Activated T-cell treated with anti-CD3 and anti-CD28 coated beads, Interleukin-2, amount 50 U/mL, for 72 hours (primary cell): ENCODE data around the gene CYB5R2. TPM values are rescaled to one million over a fixed set of nuclear protein-coding genes. Genes with fewer than 3 reads are reported as not detected.
"Not testable (repeated sequence)": the region's sequence is repeated elsewhere in the genome, so short reads cannot be mapped to it uniquely, and the experiment has no call there.

Experiments
- ATAC-seq, 2 donors: fragments of 150-1000 bp; cut with Tn5 transposase; replicated peaks in 1 of 2; 2 replicates each; pipeline ENCODE4 v1.10.0; 2021; ENCODE audit warnings: moderate library complexity in 2 of 2, mild to moderate bottlenecking in 1 of 2
- DNase-seq, 2 donors: peaks; one replicate each; pipeline ENCODE4 v3.0.0; 2021 to 2022; ENCODE audit warnings: mixed read lengths in 1 of 2
- H3K27ac Mint-ChIP-seq: one replicate; pipeline ENCODE4 v1.8.0; 2022; ENCODE audit warnings: mild to moderate bottlenecking, moderate library complexity, mixed read lengths
- H3K27me3 Mint-ChIP-seq: one replicate; pipeline ENCODE4 v1.8.0; 2022; ENCODE audit warnings: low read depth, mixed read lengths
- H3K36me3 Mint-ChIP-seq, 2 donors: one replicate each; pipeline ENCODE4 v1.8.0; 2022; ENCODE audit warnings: mixed read lengths in 2 of 2, mild to moderate bottlenecking in 1 of 2; ENCODE audit not compliant: insufficient read depth in 2 of 2
- H3K4me1 Mint-ChIP-seq: one replicate; pipeline ENCODE4 v1.8.0; 2022; ENCODE audit warnings: low read depth, mixed read lengths
- H3K4me3 Mint-ChIP-seq, 2 donors: one replicate each; pipeline ENCODE4 v1.8.0; 2022; ENCODE audit warnings: mild to moderate bottlenecking in 2 of 2, mixed read lengths in 2 of 2, moderate library complexity in 2 of 2
- H3K9me3 Mint-ChIP-seq, 2 donors: one replicate each; pipeline ENCODE4 v1.8.0; 2022; ENCODE audit warnings: mixed read lengths in 2 of 2
- total RNA-seq, 2 donors: library from RNA; stranded (reverse); gene quantifications; one replicate each; pipeline ENCODE4 v1.2.3, GENCODE V29; 2022

CYB5R2 gene
- total RNA-seq, 2 donors from 2014 or later = 12.8 to 14.8 TPM

GRCh38 chr11:7665473-7666291 lies 7.6 kb downstream of the CYB5R2 start:
- Mint-ChIP-seq H3K36me3 (peaks cover 0 to 1% of the 10 kb centered on the region in 2 donors), H3K4me3 (no peak overlapping the region), H3K27me3 (no peaks in the 10 kb centered on the region), H3K4me1 (peaks cover 22% of the 10 kb centered on the region), H3K27ac (no peak overlapping the region), H3K9me3 (no peaks in the 10 kb centered on the region)
- DNase-seq (peak; percentile 78 to 85), ATAC-seq (peak; percentile 93 to 94)

- H3K27me3 Mint-ChIP-seq = no peaks in the 10 kb centered on the region
- DNase-seq (no peak), ATAC-seq (no peak)
- H3K4me3 Mint-ChIP-seq = no peak overlapping the region
- peaks cover 0 to 1% of the 10 kb centered on the region in 2 donors for H3K36me3 Mint-ChIP-seq
- H3K27ac Mint-ChIP-seq = no peak overlapping the region
- H3K9me3 Mint-ChIP-seq = no peaks in the 10 kb centered on the region
- H3K4me1 Mint-ChIP-seq = peaks cover 18% of the 10 kb centered on the region
Measured at GRCh38 chr11:7664867-7665266, 8.4 kb downstream of the CYB5R2 start.

GRCh38 chr11:7663531-7663930 lies 9.8 kb downstream of the CYB5R2 start:
- not testable (repeated sequence) for H3K27me3 Mint-ChIP-seq, H3K4me3 Mint-ChIP-seq, DNase-seq, ATAC-seq, H3K27ac Mint-ChIP-seq, H3K9me3 Mint-ChIP-seq, H3K36me3 Mint-ChIP-seq
- H3K4me1 Mint-ChIP-seq = peaks cover 11% of the 10 kb centered on the region

GRCh38 chr11:7657306-7658025 lies 15.8 kb downstream of the CYB5R2 start:
- DNase-seq (no peak), ATAC-seq (peak; percentile 23 to 46)
- Mint-ChIP-seq H3K27me3 (no peaks in the 10 kb centered on the region), H3K9me3 (no peaks in the 10 kb centered on the region), H3K4me3 (no peak overlapping the region), H3K4me1 (peaks cover 6% of the 10 kb centered on the region), H3K36me3 (peaks cover 0 to 2% of the 10 kb centered on the region in 2 donors), H3K27ac (no peak overlapping the region)

GRCh38 chr11:7656704-7657103 lies 16.6 kb downstream of the CYB5R2 start:
- no peak for ATAC-seq
- no peaks in the 10 kb centered on the region for H3K9me3 Mint-ChIP-seq
- no peaks in the 10 kb centered on the region for H3K27me3 Mint-ChIP-seq

GRCh38 chr11:7655253-7656217 lies 17.8 kb downstream of the CYB5R2 start:
- no peaks in the 10 kb centered on the region for H3K27me3 Mint-ChIP-seq
- H3K4me3 Mint-ChIP-seq = no peak overlapping the region
- H3K27ac Mint-ChIP-seq = no peak overlapping the region

More at GRCh38 chr11:7656704-7657103, 16.6 kb downstream of the CYB5R2 start:
- Mint-ChIP-seq H3K4me1 (peaks cover 6% of the 10 kb centered on the region), H3K4me3 (no peak overlapping the region), H3K36me3 (peaks cover 0 to 2% of the 10 kb centered on the region in 2 donors), H3K27ac (no peak overlapping the region)
- no peak for DNase-seq

GRCh38 chr11:7654195-7654705 lies 19.1 kb downstream of the CYB5R2 start:
- Mint-ChIP-seq H3K36me3 (peaks cover 0 to 2% of the 10 kb centered on the region in 2 donors), H3K27ac (no peak overlapping the region)

More at GRCh38 chr11:7655253-7656217, 17.8 kb downstream of the CYB5R2 start:
- Mint-ChIP-seq H3K36me3 (peaks cover 0 to 2% of the 10 kb centered on the region in 2 donors), H3K4me1 (peaks cover 6% of the 10 kb centered on the region), H3K9me3 (no peaks in the 10 kb centered on the region)
- DNase-seq (no peak), ATAC-seq (no peak)

GRCh38 chr11:7651700-7652099 lies 21.6 kb downstream of the CYB5R2 start:
- Mint-ChIP-seq H3K4me3 (no peak overlapping the region), H3K27ac (no peak overlapping the region), H3K36me3 (no peaks in the 10 kb centered on the region), H3K27me3 (no peaks in the 10 kb centered on the region), H3K4me1 (no peaks in the 10 kb centered on the region), H3K9me3 (no peaks in the 10 kb centered on the region)
- no peak for ATAC-seq
- no peak for DNase-seq

More at GRCh38 chr11:7654195-7654705, 19.1 kb downstream of the CYB5R2 start:
- Mint-ChIP-seq H3K9me3 (no peaks in the 10 kb centered on the region), H3K4me1 (peaks cover 6% of the 10 kb centered on the region), H3K27me3 (no peaks in the 10 kb centered on the region), H3K4me3 (no peak overlapping the region)
- DNase-seq (no peak), ATAC-seq (no peak)

GRCh38 chr11:7651140-7651551 lies 22.2 kb downstream of the CYB5R2 start:
- no peak for ATAC-seq
- no peaks in the 10 kb centered on the region for H3K9me3 Mint-ChIP-seq
- H3K4me1 Mint-ChIP-seq = no peaks in the 10 kb centered on the region
- H3K36me3 Mint-ChIP-seq = no peaks in the 10 kb centered on the region
- DNase-seq = no peak
- no peaks in the 10 kb centered on the region for H3K27me3 Mint-ChIP-seq
- no peak overlapping the region for H3K27ac Mint-ChIP-seq
- H3K4me3 Mint-ChIP-seq = no peak overlapping the region

GRCh38 chr11:7648264-7648663 lies 25.0 kb downstream of the CYB5R2 start:
- H3K27ac Mint-ChIP-seq = no peak overlapping the region
- DNase-seq (no peak), ATAC-seq (no peak)
- peaks cover 0 to under 1% of the 10 kb centered on the region in 2 donors for H3K36me3 Mint-ChIP-seq
- H3K27me3 Mint-ChIP-seq = no peaks in the 10 kb centered on the region
- H3K4me1 Mint-ChIP-seq = no peaks in the 10 kb centered on the region
- H3K4me3 Mint-ChIP-seq = no peak overlapping the region
- no peaks in the 10 kb centered on the region for H3K9me3 Mint-ChIP-seq

GRCh38 chr11:7646866-7647265 lies 26.4 kb downstream of the CYB5R2 start:
- Mint-ChIP-seq H3K27me3 (no peaks in the 10 kb centered on the region), H3K4me3 (no peak overlapping the region), H3K9me3 (no peaks in the 10 kb centered on the region), H3K36me3 (peaks cover 0 to 2% of the 10 kb centered on the region in 2 donors), H3K27ac (no peak overlapping the region), H3K4me1 (no peaks in the 10 kb centered on the region)
- ATAC-seq = no peak
- DNase-seq = no peak

- H3K4me3 Mint-ChIP-seq = no peak overlapping the region
Measured at GRCh38 chr11:7645206-7645605, 28.1 kb downstream of the CYB5R2 start.

More at GRCh38 chr11:7645206-7645605, 28.1 kb downstream of the CYB5R2 start:
- Mint-ChIP-seq H3K36me3 (peaks cover 2 to 4% of the 10 kb centered on the region in 2 donors), H3K27ac (no peak overlapping the region), H3K27me3 (no peaks in the 10 kb centered on the region), H3K4me1 (no peaks in the 10 kb centered on the region), H3K9me3 (no peaks in the 10 kb centered on the region)
- ATAC-seq = no peak
- no peak for DNase-seq
